Suprapubic skin (tissue), 3 donors: Measurements from ENCODE around the gene PACS1.

Experiments used
- POLR2AphosphoS5 ChIP-seq, 3 donors: sonication (generic); formaldehyde crosslinking; IDR thresholded peaks; one replicate each; pipeline ENCODE4 v1.6.1; 2017; ENCODE audit warnings: antibody characterized with exemption in 3 of 3
- TF ChIP-seq, protein P1 (sequence below), 2 donors: fragments of 200-600 bp in 1 of 2; fragments of 450-650 bp in 1 of 2; sonication (generic) in 1 of 2; IDR thresholded peaks; one replicate each; pipeline ENCODE4 v1.5.1; 2016 to 2019; ENCODE audit warnings: antibody characterized with exemption in 2 of 2, mild to moderate bottlenecking in 1 of 2, moderate library complexity in 1 of 2

GRCh38 chr11:66048547-66049323 is 21.3 kb upstream of the PACS1 start, which contains the start of gene GAL3ST3:
- TF ChIP-seq, protein P1, sequence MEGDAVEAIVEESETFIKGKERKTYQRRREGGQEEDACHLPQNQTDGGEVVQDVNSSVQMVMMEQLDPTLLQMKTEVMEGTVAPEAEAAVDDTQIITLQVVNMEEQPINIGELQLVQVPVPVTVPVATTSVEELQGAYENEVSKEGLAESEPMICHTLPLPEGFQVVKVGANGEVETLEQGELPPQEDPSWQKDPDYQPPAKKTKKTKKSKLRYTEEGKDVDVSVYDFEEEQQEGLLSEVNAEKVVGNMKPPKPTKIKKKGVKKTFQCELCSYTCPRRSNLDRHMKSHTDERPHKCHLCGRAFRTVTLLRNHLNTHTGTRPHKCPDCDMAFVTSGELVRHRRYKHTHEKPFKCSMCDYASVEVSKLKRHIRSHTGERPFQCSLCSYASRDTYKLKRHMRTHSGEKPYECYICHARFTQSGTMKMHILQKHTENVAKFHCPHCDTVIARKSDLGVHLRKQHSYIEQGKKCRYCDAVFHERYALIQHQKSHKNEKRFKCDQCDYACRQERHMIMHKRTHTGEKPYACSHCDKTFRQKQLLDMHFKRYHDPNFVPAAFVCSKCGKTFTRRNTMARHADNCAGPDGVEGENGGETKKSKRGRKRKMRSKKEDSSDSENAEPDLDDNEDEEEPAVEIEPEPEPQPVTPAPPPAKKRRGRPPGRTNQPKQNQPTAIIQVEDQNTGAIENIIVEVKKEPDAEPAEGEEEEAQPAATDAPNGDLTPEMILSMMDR (IDR thresholded peaks at IDR 0.05) = no peak
- TF ChIP-seq POLR2AphosphoS5 (IDR thresholded peaks at IDR 0.05) = no peak
